Measurements from ENCODE around the gene KCNMB1. TPM values are rescaled to one million over a fixed set of nuclear protein-coding genes. Genes with fewer than 3 reads are reported as not detected.

KCNMB1 gene
- polyA plus RNA-seq, 1 experiment, result 0.04 TPM

GRCh38 chr5:170429014-170429413 lies 39.8 kb upstream of the KCNMB1 start:
- no peak for DNase-seq (ENCODE audit: low read depth)
- ChIA-PET CTCF (no interaction called here), POLR2A (no interaction called here)
- peaks cover 9% of the 10 kb centered on the region for H3K27me3 ChIP-seq (ENCODE audit: control insufficient read depth, insufficient read depth, low read length)
- no peaks in the 10 kb centered on the region for H3K36me3 ChIP-seq (ENCODE audit: control insufficient read depth, insufficient read depth, low read length)
- TF ChIP-seq CTCF (IDR thresholded peaks at IDR 0.05; ENCODE audit: insufficient read depth, low read depth, low read length), result peak; percentile 27; the same call in 1 of the 2 replicates
- no peak overlapping the region for H3K4me3 ChIP-seq (ENCODE audit: low read depth, low read length)

- TF ChIP-seq CTCF (IDR thresholded peaks at IDR 0.05; ENCODE audit: insufficient read depth, low read depth, low read length), result no peak
- no peak overlapping the region for H3K4me3 ChIP-seq (ENCODE audit: low read depth, low read length)
- H3K27me3 ChIP-seq (ENCODE audit: control insufficient read depth, insufficient read depth, low read length), result peaks cover 9% of the 10 kb centered on the region
- CTCF ChIA-PET, result interaction anchor here (1.4 to 13.0 kb wide), 3 partner anchors 9 to 202 kb away, joined by 4 to 95 read pairs (median 4); no protein-coding TSS in a partner anchor
- no peak for DNase-seq (ENCODE audit: low read depth)
- POLR2A ChIA-PET, result no interaction called here
- no peaks in the 10 kb centered on the region for H3K36me3 ChIP-seq (ENCODE audit: control insufficient read depth, insufficient read depth, low read length)
These were observed 38.6 kb upstream of the KCNMB1 start for GRCh38 chr5:170427672-170428236.

GRCh38 chr5:170426786-170427185 lies 37.6 kb upstream of the KCNMB1 start:
- ChIA-PET POLR2A (no interaction called here), CTCF (interaction anchor here (1.4 to 13.0 kb wide), 4 partner anchors 8 to 201 kb away, joined by 3 to 95 read pairs (median 12); no protein-coding TSS in a partner anchor)
- Histone ChIP-seq H3K36me3 (ENCODE audit: control insufficient read depth, insufficient read depth, low read length) (no peaks in the 10 kb centered on the region), H3K27me3 (ENCODE audit: control insufficient read depth, insufficient read depth, low read length) (peaks cover 9% of the 10 kb centered on the region), H3K4me3 (ENCODE audit: low read depth, low read length) (no peak overlapping the region)
- DNase-seq (ENCODE audit: low read depth), result no peak
- TF ChIP-seq CTCF (IDR thresholded peaks at IDR 0.05; ENCODE audit: insufficient read depth, low read depth, low read length), result no peak

GRCh38 chr5:170426149-170426767 lies 37.1 kb upstream of the KCNMB1 start:
- CTCF ChIA-PET, result interaction anchor here (0.6 to 13.0 kb wide), 9 partner anchors 8 to 326 kb away, joined by 3 to 95 read pairs (median 4); no protein-coding TSS in a partner anchor
- no peak for TF ChIP-seq CTCF (IDR thresholded peaks at IDR 0.05; ENCODE audit: insufficient read depth, low read depth, low read length)
- H3K36me3 ChIP-seq (ENCODE audit: control insufficient read depth, insufficient read depth, low read length), result no peaks in the 10 kb centered on the region
- POLR2A ChIA-PET, result no interaction called here
- peaks cover 9% of the 10 kb centered on the region for H3K27me3 ChIP-seq (ENCODE audit: control insufficient read depth, insufficient read depth, low read length)
- H3K4me3 ChIP-seq (ENCODE audit: low read depth, low read length), result no peak overlapping the region
- no peak for DNase-seq (ENCODE audit: low read depth)

- no peak overlapping the region for H3K4me3 ChIP-seq (ENCODE audit: low read depth, low read length)
- DNase-seq (ENCODE audit: low read depth), result no peak
- H3K27me3 ChIP-seq (ENCODE audit: control insufficient read depth, insufficient read depth, low read length), result peaks cover 4% of the 10 kb centered on the region
- ChIA-PET POLR2A (no interaction called here), CTCF (interaction anchor here (0.6 to 13.0 kb wide), 8 partner anchors 9 to 326 kb away, joined by 3 to 95 read pairs (median 4); no protein-coding TSS in a partner anchor)
- no peak for TF ChIP-seq CTCF (IDR thresholded peaks at IDR 0.05; ENCODE audit: insufficient read depth, low read depth, low read length)
- no peaks in the 10 kb centered on the region for H3K36me3 ChIP-seq (ENCODE audit: control insufficient read depth, insufficient read depth, low read length)
These were observed 36.6 kb upstream of the KCNMB1 start for GRCh38 chr5:170425731-170426130.

All from BJ (cell line).